Ishikawa (cell line): ENCODE data around the gene H3-3A.

Source experiments
- CEBPB ChIP-seq: IDR thresholded peaks from 2 replicates; pipeline ENCODE4 v1.6.1; 2012
- CREB1 ChIP-seq: IDR thresholded peaks from 2 replicates; pipeline ENCODE4 v1.6.1; 2012; ENCODE audit warnings: low read depth
- EGR1 ChIP-seq: IDR thresholded peaks from 2 replicates; pipeline ENCODE4 v1.6.1; 2012
- EP300 ChIP-seq: IDR thresholded peaks from 2 replicates; pipeline ENCODE4 v1.6.1; 2012; ENCODE audit warnings: borderline replicate concordance
- FOXM1 ChIP-seq: IDR thresholded peaks from 2 replicates; pipeline ENCODE4 v1.6.1; 2012; ENCODE audit warnings: low read depth, borderline replicate concordance
- MAX ChIP-seq: IDR thresholded peaks from 2 replicates; pipeline ENCODE4 v1.6.1; 2012
- NFIC ChIP-seq: IDR thresholded peaks from 2 replicates; pipeline ENCODE4 v1.6.1; 2012
- RAD21 ChIP-seq: IDR thresholded peaks from 2 replicates; pipeline ENCODE4 v1.6.1; 2012; ENCODE audit warnings: low read depth
- REST ChIP-seq: IDR thresholded peaks from 2 replicates; pipeline ENCODE4 v1.6.1; 2012; ENCODE audit warnings: low read depth, mild to moderate bottlenecking
- TAF1 ChIP-seq: IDR thresholded peaks from 2 replicates; pipeline ENCODE4 v1.6.1; 2012; ENCODE audit warnings: low read depth, mild to moderate bottlenecking
- TCF12 ChIP-seq: IDR thresholded peaks from 2 replicates; pipeline ENCODE4 v1.6.1; 2012; ENCODE audit warnings: low read depth
- TEAD4 ChIP-seq: IDR thresholded peaks from 2 replicates; pipeline ENCODE4 v1.6.1; 2012
- YY1 ChIP-seq: IDR thresholded peaks from 2 replicates; pipeline ENCODE4 v1.6.1; 2012; ENCODE audit warnings: low read depth
- ZBTB7A ChIP-seq: IDR thresholded peaks from 2 replicates; pipeline ENCODE4 v1.6.1; 2012; ENCODE audit warnings: low read depth
- TF ChIP-seq, protein P1 (sequence below): IDR thresholded peaks from 2 replicates; pipeline ENCODE4 v1.6.1; 2012

Gene H3-3A

GRCh38 chr1:226021801-226022200 is 40.7 kb upstream of the H3-3A start:
- TF ChIP-seq MAX (no peak), CEBPB (no peak), EP300 (no peak), TEAD4 (no peak), EGR1 (no peak), RAD21 (no peak), YY1 (no peak), ZBTB7A (no peak), TAF1 (no peak), TCF12 (no peak), REST (no peak), FOXM1 (no peak), NFIC (no peak), CREB1 (no peak)
- TF ChIP-seq, protein P1, sequence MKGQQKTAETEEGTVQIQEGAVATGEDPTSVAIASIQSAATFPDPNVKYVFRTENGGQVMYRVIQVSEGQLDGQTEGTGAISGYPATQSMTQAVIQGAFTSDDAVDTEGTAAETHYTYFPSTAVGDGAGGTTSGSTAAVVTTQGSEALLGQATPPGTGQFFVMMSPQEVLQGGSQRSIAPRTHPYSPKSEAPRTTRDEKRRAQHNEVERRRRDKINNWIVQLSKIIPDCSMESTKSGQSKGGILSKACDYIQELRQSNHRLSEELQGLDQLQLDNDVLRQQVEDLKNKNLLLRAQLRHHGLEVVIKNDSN: no peak

DNA sequence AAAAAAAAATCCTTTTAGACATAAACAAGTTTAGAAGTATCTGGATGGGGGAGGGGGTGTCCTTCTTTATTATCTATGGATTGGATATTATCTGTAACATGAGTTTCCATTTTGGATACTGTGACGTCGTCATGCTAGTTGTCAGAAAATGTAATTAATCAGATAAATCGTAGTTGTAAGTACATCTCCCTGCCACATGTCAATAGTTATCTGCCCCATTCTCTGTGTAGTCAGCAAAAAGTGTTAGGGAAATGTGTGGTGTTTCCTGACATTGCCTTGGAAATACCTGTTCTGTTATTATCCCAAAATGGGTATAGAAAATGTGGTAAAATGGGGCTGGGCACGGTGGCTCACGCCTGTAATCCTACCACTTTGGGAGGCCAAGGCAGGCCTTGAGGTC is 38.8 kb upstream of the H3-3A start:
- TF ChIP-seq EP300 (no peak), RAD21 (no peak), FOXM1 (no peak)

DNA sequence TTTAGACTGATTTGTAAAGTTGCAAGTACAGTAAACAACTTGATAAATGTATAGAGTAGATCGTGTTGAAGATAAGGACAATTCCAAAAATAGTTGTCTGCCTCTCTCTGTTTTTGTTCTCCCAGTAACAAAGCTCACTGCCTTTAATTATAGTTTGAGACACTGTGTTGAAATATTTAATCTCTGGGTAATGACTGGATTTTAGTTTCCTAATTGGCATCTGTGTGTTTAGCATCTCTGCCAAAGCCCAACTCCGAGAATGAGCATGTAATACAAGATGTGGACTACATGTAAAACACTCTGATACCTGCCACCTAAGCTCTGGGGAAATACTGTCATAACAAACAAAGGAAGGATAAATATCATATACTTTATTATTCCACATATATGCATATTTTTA is 35.7 kb upstream of the H3-3A start:
- TF ChIP-seq REST: no peak
- TF ChIP-seq FOXM1: no peak
- no peak for TF ChIP-seq CEBPB
- TF ChIP-seq EGR1: no peak
- no peak for TF ChIP-seq NFIC

DNA sequence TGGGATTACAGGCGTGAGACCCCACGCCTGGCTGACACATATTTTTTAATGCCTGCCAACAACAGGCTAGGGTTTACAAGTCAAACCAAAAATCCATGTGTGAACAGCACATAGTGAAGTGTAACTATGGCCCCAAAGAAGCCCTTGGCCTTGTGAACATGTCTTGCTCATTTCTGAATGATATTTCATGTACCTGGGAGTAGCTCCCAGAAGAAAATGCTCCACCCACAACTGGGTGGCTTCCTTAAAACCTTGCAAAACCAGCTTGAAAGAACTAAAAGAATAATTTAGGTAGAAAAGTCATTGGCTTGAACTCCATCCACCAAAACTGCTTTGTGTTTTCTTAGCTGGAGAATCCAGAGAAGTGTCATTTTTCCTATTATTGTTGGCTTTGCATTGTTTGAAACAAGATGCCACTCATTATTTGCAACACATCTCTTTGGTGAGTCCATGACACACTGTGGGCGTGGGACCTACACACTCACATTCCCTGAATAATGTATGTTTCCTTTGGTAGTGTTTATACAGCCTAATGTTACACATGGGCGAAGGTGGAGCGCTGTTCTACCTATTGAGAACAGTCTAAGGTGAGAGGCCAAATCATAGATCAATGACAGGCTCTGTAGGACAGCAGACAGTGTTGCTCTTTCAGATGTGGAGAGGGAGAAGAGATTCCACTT is 34.8 kb upstream of the H3-3A start:
- TF ChIP-seq TEAD4 (no peak), EGR1 (no peak), RAD21 (no peak), REST (no peak), TCF12 (no peak), ZBTB7A (no peak), TAF1 (no peak)

DNA sequence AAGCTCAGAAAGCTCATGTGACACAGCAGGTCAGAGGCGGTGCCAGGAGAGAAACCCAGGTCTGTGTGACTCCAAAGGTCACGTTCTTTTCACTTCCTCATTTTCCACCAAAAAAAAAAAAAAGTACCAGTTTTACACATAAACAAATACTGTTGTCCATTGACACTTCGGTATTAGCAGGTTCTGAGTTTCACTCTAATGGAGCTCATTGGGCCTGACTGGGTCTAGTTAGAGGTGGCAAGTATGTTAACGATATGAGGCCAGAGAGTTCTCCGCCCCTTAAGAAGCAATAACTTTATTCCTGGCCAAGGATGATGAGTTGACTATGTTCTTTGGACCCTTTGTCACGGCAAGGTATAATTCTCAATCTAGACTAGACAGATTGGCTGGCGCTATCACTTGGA is 33.4 kb upstream of the H3-3A start:
- TF ChIP-seq TEAD4 (no peak), ZBTB7A (no peak)

DNA sequence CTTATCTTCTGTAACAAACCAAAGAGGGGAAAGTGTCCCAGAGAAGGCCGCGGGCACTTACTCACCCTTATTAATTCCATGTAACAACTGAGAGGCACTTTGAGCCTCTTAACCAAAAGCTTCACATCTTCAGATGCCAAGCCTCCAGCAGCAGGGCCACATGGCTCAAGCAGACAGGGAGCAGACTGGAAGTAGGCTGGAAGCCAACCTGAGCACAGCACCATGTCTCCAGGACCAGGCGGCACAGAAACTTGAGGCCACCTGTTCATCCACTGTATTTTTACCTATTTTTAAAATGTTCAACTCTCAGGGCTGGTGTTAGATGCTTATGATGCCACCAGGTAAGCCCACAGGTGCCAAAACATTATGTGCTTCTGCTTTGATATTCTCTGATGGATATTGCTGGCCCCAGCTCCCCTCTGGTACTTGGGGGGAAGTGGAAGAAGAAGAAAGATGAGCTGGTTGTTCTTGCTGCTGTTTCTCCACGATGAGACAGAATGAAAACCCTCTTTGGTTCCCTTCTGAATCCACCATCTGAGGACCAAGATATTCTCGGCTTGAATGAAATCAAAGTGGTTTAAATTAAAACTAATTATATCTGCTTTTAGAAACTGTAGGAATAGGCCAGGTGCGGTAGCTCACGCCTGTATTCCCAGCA is 32.8 kb upstream of the H3-3A start:
- TF ChIP-seq FOXM1: no peak
- TF ChIP-seq TAF1: no peak
- no peak for TF ChIP-seq CEBPB
- no peak for TF ChIP-seq RAD21
- TF ChIP-seq CREB1: no peak
- TF ChIP-seq MAX: no peak
- no peak for TF ChIP-seq ZBTB7A
- TF ChIP-seq REST: no peak
- no peak for TF ChIP-seq EGR1
- TF ChIP-seq TCF12: no peak
- TF ChIP-seq YY1: no peak
- TF ChIP-seq EP300: no peak
- TF ChIP-seq TEAD4: no peak
